ENCODE results near the gene GRIA3. TPM values are rescaled to one million over a fixed set of nuclear protein-coding genes. Genes with fewer than 3 reads are reported as not detected.

Gene GRIA3
- total and polyA plus RNA-seq, 10 of the 15 experiments (the other 5 are each of a cell fraction or from before 2014, with no cell fraction given) = 0.45 to 4.3 (median 2.2) TPM

GRCh38 chrX:123159403-123159802 lies 24.7 kb upstream of the GRIA3 start:
- DNase-seq (ENCODE audit: low read depth, low spot score) (no peak), ATAC-seq (no peak), FAIRE-seq (no peak)
- Histone ChIP-seq H3K4me3 (no peak overlapping the region), H3K27ac (ENCODE audit: control insufficient read depth, insufficient read depth) (no peak overlapping the region), H2AFZ (ENCODE audit: control insufficient read depth, low read depth, low read length) (no peak overlapping the region), H3K9ac (ENCODE audit: control insufficient read depth, insufficient read depth, low read length) (no peak overlapping the region), H3K27me3 (replicated peaks in 1 of 2; ENCODE audit: control insufficient read depth in 2 of 2, insufficient read depth in 2 of 2, low read length in 1 of 2) (no peaks in the 10 kb centered on the region), H3K4me1 (ENCODE audit: control insufficient read depth, insufficient read depth, low read length) (no peaks in the 10 kb centered on the region), H3K36me3 (ENCODE audit: control insufficient read depth in 2 of 2, insufficient read depth in 2 of 2, low read length in 1 of 2) (no peaks in the 10 kb centered on the region), H3K4me2 (ENCODE audit: control insufficient read depth, insufficient read depth) (no peak overlapping the region), H3K9me3 (replicated peaks; ENCODE audit: control insufficient read depth, insufficient read depth, low read length) (no peaks in the 10 kb centered on the region; the same call in 2 of the 3 replicates), H4K20me1 (ENCODE audit: control insufficient read depth, insufficient read depth) (no peaks in the 10 kb centered on the region), H3K79me2 (ENCODE audit: control insufficient read depth, insufficient read depth, low read length) (no peaks in the 10 kb centered on the region)
- 25% methylated on average over 4 of the region's 4 CpGs for WGBS (ENCODE audit: insufficient coverage, insufficient replicate concordance, low lambda C conversion rate, missing lambda C conversion rate)
- ChIA-PET SMC1A (ENCODE audit: uncharacterized antibody, unreplicated experiment) (interaction anchor here (0.9 kb wide), 1 partner anchor 263 kb away, joined by 3 read pairs; no protein-coding TSS in a partner anchor), POLR2A (no interaction called here), RAD21 (ENCODE audit: unreplicated experiment) (no interaction called here), CTCF (no interaction called here)
- in situ Hi-C loops (cut with MboI) (no loop called here), intact Hi-C loops (cut with micrococcal nuclease; ENCODE audit: unreplicated experiment) (no loop called here)
- BruUV-seq (replicated peaks) = no TSS peak
- TF ChIP-seq, protein P1, sequence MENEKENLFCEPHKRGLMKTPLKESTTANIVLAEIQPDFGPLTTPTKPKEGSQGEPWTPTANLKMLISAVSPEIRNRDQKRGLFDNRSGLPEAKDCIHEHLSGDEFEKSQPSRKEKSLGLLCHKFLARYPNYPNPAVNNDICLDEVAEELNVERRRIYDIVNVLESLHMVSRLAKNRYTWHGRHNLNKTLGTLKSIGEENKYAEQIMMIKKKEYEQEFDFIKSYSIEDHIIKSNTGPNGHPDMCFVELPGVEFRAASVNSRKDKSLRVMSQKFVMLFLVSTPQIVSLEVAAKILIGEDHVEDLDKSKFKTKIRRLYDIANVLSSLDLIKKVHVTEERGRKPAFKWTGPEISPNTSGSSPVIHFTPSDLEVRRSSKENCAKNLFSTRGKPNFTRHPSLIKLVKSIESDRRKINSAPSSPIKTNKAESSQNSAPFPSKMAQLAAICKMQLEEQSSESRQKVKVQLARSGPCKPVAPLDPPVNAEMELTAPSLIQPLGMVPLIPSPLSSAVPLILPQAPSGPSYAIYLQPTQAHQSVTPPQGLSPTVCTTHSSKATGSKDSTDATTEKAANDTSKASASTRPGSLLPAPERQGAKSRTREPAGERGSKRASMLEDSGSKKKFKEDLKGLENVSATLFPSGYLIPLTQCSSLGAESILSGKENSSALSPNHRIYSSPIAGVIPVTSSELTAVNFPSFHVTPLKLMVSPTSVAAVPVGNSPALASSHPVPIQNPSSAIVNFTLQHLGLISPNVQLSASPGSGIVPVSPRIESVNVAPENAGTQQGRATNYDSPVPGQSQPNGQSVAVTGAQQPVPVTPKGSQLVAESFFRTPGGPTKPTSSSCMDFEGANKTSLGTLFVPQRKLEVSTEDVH (IDR thresholded peaks at IDR 0.05; ENCODE audit: low read depth, partially characterized antibody) = no peak
- TF ChIP-seq SREBF2 (IDR thresholded peaks at IDR 0.05; ENCODE audit: low read length) (no peak), NFYB (IDR thresholded peaks at IDR 0.05; ENCODE audit: insufficient read depth, low read depth, low read length) (no peak), ASH2L (IDR thresholded peaks at IDR 0.05; ENCODE audit: borderline replicate concordance, low read depth) (no peak)

GRCh38 chrX:123167621-123168020 lies 16.5 kb upstream of the GRIA3 start:
- H2AFZ ChIP-seq (ENCODE audit: control insufficient read depth, low read depth, low read length) = no peak overlapping the region
- no peaks in the 10 kb centered on the region for H3K27me3 ChIP-seq (replicated peaks in 1 of 2; ENCODE audit: control insufficient read depth in 2 of 2, insufficient read depth in 2 of 2, low read length in 1 of 2)
- H3K9ac ChIP-seq (ENCODE audit: control insufficient read depth, insufficient read depth, low read length) = no peak overlapping the region
- no peak for FAIRE-seq
- in situ Hi-C loops (cut with MboI) (no loop called here), intact Hi-C loops (cut with micrococcal nuclease; ENCODE audit: unreplicated experiment) (no loop called here)
- ChIA-PET RAD21 (ENCODE audit: unreplicated experiment) (no interaction called here), CTCF (no interaction called here), SMC1A (ENCODE audit: uncharacterized antibody, unreplicated experiment) (no interaction called here), POLR2A (no interaction called here)
- H3K79me2 ChIP-seq (ENCODE audit: control insufficient read depth, insufficient read depth, low read length) = no peaks in the 10 kb centered on the region
- DNase-seq (ENCODE audit: low read depth, low spot score) = no peak
- no peaks in the 10 kb centered on the region for H3K36me3 ChIP-seq (ENCODE audit: control insufficient read depth in 2 of 2, insufficient read depth in 2 of 2, low read length in 1 of 2)
- H3K4me1 ChIP-seq (ENCODE audit: control insufficient read depth, insufficient read depth, low read length) = no peaks in the 10 kb centered on the region
- no TSS peak for BruUV-seq (replicated peaks)
- no peaks in the 10 kb centered on the region for H4K20me1 ChIP-seq (ENCODE audit: control insufficient read depth, insufficient read depth)
- no peaks in the 10 kb centered on the region for H3K9me3 ChIP-seq (replicated peaks; ENCODE audit: control insufficient read depth, insufficient read depth, low read length)
- no peak overlapping the region for H3K4me3 ChIP-seq
- no peak overlapping the region for H3K4me2 ChIP-seq (ENCODE audit: control insufficient read depth, insufficient read depth)
- H3K27ac ChIP-seq (ENCODE audit: control insufficient read depth, insufficient read depth) = no peak overlapping the region
- ATAC-seq = no peak
- TF ChIP-seq, protein P2, sequence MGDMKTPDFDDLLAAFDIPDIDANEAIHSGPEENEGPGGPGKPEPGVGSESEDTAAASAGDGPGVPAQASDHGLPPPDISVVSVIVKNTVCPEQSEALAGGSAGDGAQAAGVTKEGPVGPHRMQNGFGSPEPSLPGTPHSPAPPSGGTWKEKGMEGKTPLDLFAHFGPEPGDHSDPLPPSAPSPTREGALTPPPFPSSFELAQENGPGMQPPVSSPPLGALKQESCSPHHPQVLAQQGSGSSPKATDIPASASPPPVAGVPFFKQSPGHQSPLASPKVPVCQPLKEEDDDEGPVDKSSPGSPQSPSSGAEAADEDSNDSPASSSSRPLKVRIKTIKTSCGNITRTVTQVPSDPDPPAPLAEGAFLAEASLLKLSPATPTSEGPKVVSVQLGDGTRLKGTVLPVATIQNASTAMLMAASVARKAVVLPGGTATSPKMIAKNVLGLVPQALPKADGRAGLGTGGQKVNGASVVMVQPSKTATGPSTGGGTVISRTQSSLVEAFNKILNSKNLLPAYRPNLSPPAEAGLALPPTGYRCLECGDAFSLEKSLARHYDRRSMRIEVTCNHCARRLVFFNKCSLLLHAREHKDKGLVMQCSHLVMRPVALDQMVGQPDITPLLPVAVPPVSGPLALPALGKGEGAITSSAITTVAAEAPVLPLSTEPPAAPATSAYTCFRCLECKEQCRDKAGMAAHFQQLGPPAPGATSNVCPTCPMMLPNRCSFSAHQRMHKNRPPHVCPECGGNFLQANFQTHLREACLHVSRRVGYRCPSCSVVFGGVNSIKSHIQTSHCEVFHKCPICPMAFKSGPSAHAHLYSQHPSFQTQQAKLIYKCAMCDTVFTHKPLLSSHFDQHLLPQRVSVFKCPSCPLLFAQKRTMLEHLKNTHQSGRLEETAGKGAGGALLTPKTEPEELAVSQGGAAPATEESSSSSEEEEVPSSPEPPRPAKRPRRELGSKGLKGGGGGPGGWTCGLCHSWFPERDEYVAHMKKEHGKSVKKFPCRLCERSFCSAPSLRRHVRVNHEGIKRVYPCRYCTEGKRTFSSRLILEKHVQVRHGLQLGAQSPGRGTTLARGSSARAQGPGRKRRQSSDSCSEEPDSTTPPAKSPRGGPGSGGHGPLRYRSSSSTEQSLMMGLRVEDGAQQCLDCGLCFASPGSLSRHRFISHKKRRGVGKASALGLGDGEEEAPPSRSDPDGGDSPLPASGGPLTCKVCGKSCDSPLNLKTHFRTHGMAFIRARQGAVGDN (IDR thresholded peaks at IDR 0.05) = no peak
- TF ChIP-seq RELA (IDR thresholded peaks at IDR 0.05; ENCODE audit: borderline replicate concordance, partially characterized antibody) = no peak
- TF ChIP-seq CEBPZ (IDR thresholded peaks at IDR 0.05; ENCODE audit: low read depth, low read length) = no peak
- TF ChIP-seq ZBED1 (IDR thresholded peaks at IDR 0.05; ENCODE audit: borderline replicate concordance) = no peak
